Middle frontal gyrus (tissue), 1 donor: ENCODE results near the gene GALNT17.
"Not testable (repeated sequence)": the region's sequence is repeated elsewhere in the genome, so short reads cannot be mapped to it uniquely, and the experiment has no call there.

ENCODE experiments used
- DNase-seq: peaks from one replicate; pipeline ENCODE4 v3.0.0-alpha.2; 2015; ENCODE audit warnings: low spot score; ENCODE audit errors: extremely low spot score

The GALNT17 gene

GRCh38 chr7:71553306-71553705, 421.4 kb downstream of the GALNT17 start:
- no peak for DNase-seq

GRCh38 chr7:71555758-71556157, 423.8 kb downstream of the GALNT17 start:
- no peak for DNase-seq

GRCh38 chr7:71558806-71559613, 427.1 kb downstream of the GALNT17 start:
- no peak for DNase-seq

- DNase-seq = no peak
These were observed 428.5 kb downstream of the GALNT17 start for GRCh38 chr7:71560354-71560995.

- DNase-seq = no peak
These were observed 431.3 kb downstream of the GALNT17 start for GRCh38 chr7:71563276-71563675.

GRCh38 chr7:71566376-71566775, 434.4 kb downstream of the GALNT17 start:
- no peak for DNase-seq

- DNase-seq = no peak
These were observed 435.0 kb downstream of the GALNT17 start for GRCh38 chr7:71566991-71567390.

GRCh38 chr7:71574153-71574860, 442.4 kb downstream of the GALNT17 start:
- no peak for DNase-seq

- DNase-seq = no peak
These were observed 448.1 kb downstream of the GALNT17 start for GRCh38 chr7:71580027-71580426.

GRCh38 chr7:71584256-71584655, 452.3 kb downstream of the GALNT17 start:
- DNase-seq = no peak

GRCh38 chr7:71591876-71592275, 459.9 kb downstream of the GALNT17 start:
- DNase-seq = no peak

- not testable (repeated sequence) for DNase-seq
These were observed 460.4 kb downstream of the GALNT17 start for GRCh38 chr7:71592388-71592787.

- no peak for DNase-seq
These were observed 462.8 kb downstream of the GALNT17 start for GRCh38 chr7:71594736-71595135.

GRCh38 chr7:71595176-71595575, 463.2 kb downstream of the GALNT17 start:
- no peak for DNase-seq

- no peak for DNase-seq
These were observed 466.6 kb downstream of the GALNT17 start for GRCh38 chr7:71598553-71598952.

GRCh38 chr7:71601851-71602250, 469.9 kb downstream of the GALNT17 start:
- no peak for DNase-seq

- DNase-seq = no peak
These were observed 473.0 kb downstream of the GALNT17 start for GRCh38 chr7:71604818-71605414.

- DNase-seq = no peak
These were observed 480.0 kb downstream of the GALNT17 start for GRCh38 chr7:71611986-71612385.

- no peak for DNase-seq
These were observed 481.0 kb downstream of the GALNT17 start for GRCh38 chr7:71612911-71613310.

- no peak for DNase-seq
These were observed 481.4 kb downstream of the GALNT17 start for GRCh38 chr7:71613313-71613712.

GRCh38 chr7:71615017-71615416, 483.1 kb downstream of the GALNT17 start:
- DNase-seq = no peak

GRCh38 chr7:71616217-71616616, 484.3 kb downstream of the GALNT17 start:
- DNase-seq = no peak
